DMS 273 treated with DMSO at 0.1 percent for 48 hours (cell line): ENCODE data around the gene METTL25.

ENCODE experiments used
- DNase-seq: peaks from one replicate; lab custom pipeline; 2025; lab: John Stamatoyannopoulos, UW

METTL25 gene

GRCh38 chr12:82407481-82407880 lies 49.2 kb downstream of the METTL25 start:
- no peak for DNase-seq

- DNase-seq: no peak
Measured at GRCh38 chr12:82408844-82409243, 50.5 kb downstream of the METTL25 start.

GRCh38 chr12:82411546-82412230 lies 53.4 kb downstream of the METTL25 start:
- no peak for DNase-seq

- no peak for DNase-seq
Measured at GRCh38 chr12:82412246-82412645, 53.9 kb downstream of the METTL25 start.

- no peak for DNase-seq
Measured at GRCh38 chr12:82414044-82414443, 55.7 kb downstream of the METTL25 start.

GRCh38 chr12:82414926-82415325 lies 56.6 kb downstream of the METTL25 start:
- DNase-seq: no peak

- no peak for DNase-seq
Measured at GRCh38 chr12:82415402-82415801, 57.1 kb downstream of the METTL25 start.

GRCh38 chr12:82425241-82425640 lies 66.9 kb downstream of the METTL25 start:
- no peak for DNase-seq

GRCh38 chr12:82426081-82426480 lies 67.8 kb downstream of the METTL25 start:
- DNase-seq: no peak

- no peak for DNase-seq
Measured at GRCh38 chr12:82426586-82426985, 68.3 kb downstream of the METTL25 start.

- DNase-seq: no peak
Measured at GRCh38 chr12:82430541-82431145, 72.3 kb downstream of the METTL25 start.

GRCh38 chr12:82434392-82434911 lies 76.1 kb downstream of the METTL25 start:
- no peak for DNase-seq

- DNase-seq: no peak
Measured at GRCh38 chr12:82436354-82436753, 78.0 kb downstream of the METTL25 start.

GRCh38 chr12:82437744-82438143 lies 79.4 kb downstream of the METTL25 start:
- DNase-seq: no peak

GRCh38 chr12:82438356-82438755 lies 80.0 kb downstream of the METTL25 start:
- no peak for DNase-seq

- DNase-seq: no peak
Measured at GRCh38 chr12:82440885-82441284, 82.6 kb downstream of the METTL25 start.

GRCh38 chr12:82448911-82449578 lies 90.7 kb downstream of the METTL25 start:
- no peak for DNase-seq

GRCh38 chr12:82456633-82457032 lies 98.3 kb downstream of the METTL25 start:
- DNase-seq: no peak

GRCh38 chr12:82458101-82458500 lies 99.8 kb downstream of the METTL25 start:
- no peak for DNase-seq

- no peak for DNase-seq
Measured at GRCh38 chr12:82461393-82461792, 103.1 kb downstream of the METTL25 start.

- DNase-seq: no peak
Measured at GRCh38 chr12:82461836-82462235, 103.5 kb downstream of the METTL25 start.

GRCh38 chr12:82468563-82468962 lies 110.2 kb downstream of the METTL25 start:
- DNase-seq: no peak

GRCh38 chr12:82470906-82471512 lies 112.7 kb downstream of the METTL25 start:
- no peak for DNase-seq
